HG02973 (cell line): ENCODE data around the gene ARG1.
"Not testable (repeated sequence)": the region's sequence is repeated elsewhere in the genome, so short reads cannot be mapped to it uniquely, and the experiment has no call there.

Experiments
- ATAC-seq: cut with Tn5 transposase; IDR thresholded peaks from one replicate; pipeline ENCODE4 v1.9.1; 2021; ENCODE audit warnings: moderate library complexity; ENCODE audit not compliant: unreplicated experiment

ARG1 gene

GRCh38 chr6:131572686-131573415 is at the start of gene ARG1:
Gene ARG1, plus strand, starts transcription at chr6:131573226. Its CDS starts 57 bp downstream, at chr6:131573283.
- no peak for ATAC-seq

- ATAC-seq: no peak
Measured at GRCh38 chr6:131523988-131524673, 48.9 kb upstream of the ARG1 start.

GRCh38 chr6:131524695-131525336 is 48.2 kb upstream of the ARG1 start:
- ATAC-seq: no peak

DNA sequence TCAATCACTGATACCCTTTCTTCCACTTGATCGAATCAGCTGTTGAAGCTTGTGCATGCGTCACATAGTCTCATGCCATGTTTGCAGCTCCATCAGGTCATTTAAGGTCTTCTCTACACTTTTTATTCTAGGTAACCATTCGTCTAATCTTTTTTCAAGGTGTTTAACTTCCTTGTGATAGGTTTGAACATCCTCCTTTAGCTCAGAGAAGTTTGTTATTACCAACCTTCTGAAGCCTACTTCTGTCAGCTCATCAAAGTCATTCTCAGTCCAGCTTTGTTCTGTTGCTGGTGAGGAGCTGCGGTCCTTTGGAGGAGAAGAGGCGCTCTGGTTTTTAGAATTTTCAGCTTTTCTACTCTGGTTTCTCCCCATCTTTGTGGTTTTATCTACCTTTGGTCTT is 42.1 kb upstream of the ARG1 start:
- ATAC-seq: not testable (repeated sequence)

DNA sequence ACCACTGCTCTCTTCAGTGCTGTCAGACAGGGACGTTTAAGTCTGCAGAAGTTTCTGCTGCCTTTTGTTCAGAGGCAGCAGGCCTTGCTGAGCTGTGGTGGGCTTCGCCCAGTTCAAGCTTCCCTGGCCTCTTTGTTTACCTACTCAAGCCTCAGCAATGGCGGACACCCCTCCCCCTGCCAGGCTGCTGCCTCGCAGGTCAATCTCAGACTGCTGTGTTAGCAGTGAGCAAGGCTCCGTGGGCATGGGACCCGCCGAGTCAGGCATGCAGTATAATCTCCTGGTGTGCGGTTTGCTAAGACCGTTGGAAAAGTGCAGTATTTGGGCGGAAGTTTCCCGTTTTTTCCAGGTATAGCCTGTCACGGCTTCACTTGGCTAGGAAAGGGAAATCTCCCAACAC is 41.3 kb upstream of the ARG1 start:
- ATAC-seq: not testable (repeated sequence)

DNA sequence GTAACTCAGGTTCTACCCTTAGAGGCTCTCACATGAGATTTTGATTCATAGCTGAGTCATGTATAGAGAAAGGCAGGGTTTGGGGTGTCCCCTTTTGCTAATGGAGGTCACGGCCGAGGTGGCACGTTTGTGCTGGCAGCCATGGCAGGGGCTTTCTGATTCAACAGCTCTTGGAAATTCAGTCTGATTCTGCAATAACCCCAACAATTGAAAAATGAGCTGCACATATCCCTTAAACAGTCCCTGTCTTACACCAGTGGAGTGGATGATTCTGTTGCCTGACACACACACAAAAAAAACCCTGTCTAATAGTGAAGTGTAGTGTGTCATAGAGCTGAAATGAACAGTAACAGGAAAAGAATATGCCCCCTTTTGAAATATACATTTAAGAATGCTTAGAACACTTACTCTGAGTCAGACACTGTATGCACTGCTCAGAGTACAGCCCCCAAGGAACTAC is 40.4 kb upstream of the ARG1 start:
- peak; percentile 81 for ATAC-seq

- not testable (repeated sequence) for ATAC-seq
Measured at GRCh38 chr6:131538615-131539014, 34.4 kb upstream of the ARG1 start.

DNA sequence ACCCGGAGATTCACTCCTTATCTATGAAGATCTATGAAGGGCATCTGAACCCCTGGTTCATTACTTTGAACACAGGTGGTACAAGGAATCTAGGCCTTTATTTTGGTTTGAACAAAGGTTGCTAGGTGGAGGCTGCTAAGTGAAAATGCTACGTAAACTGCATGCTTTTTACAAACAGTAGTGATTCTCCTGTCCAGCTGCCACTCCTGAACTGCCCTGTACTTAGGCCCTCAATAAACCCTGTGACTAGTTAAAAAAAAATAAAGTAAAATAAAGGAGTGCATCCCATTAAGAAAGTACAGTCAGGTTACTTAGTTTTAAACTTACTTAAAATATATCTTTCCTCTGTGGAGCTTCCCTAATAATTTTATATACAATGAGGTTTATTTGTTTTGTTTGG is 27.7 kb upstream of the ARG1 start:
- no peak for ATAC-seq

- no peak for ATAC-seq
Measured at GRCh38 chr6:131547488-131547887, 25.5 kb upstream of the ARG1 start.

DNA sequence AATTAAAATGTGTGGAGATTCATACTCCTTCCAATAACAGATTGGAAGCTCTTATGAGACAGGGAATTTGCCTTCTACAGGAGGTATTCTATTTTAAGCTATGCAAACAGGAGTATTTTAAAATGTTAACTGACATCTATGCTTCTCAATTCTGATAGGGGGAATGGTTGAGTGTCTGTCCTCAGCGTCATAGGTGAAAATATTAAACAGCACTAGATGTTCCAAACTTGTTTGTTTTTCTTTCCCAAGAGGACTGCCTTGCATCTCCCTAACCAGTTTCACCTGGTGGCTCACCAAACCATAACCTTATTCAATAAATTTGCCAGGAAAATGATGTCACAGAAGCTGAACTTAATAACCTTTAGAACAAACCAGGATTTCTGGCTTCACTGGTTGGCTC is 24.6 kb upstream of the ARG1 start:
- no peak for ATAC-seq

- no peak for ATAC-seq
Measured at GRCh38 chr6:131549811-131550210, 23.2 kb upstream of the ARG1 start.

DNA sequence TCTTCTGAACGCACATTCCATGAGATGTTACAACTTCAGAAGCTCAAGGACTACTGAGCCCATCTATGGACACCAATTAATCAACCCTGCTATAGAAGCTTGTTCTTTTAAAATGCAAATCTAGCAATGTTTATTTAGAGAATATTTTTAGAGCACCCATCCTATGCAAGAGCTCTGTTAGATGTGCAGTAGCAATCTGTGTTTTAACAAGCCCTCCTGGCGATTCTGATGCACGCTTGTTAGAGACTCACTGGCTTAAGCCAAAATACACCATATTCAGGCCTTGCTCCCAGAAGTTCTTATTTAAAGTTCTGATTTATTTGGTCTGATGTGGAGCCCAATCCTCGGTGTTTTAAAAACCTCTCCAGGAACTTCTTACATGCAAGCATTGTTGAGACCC is 21.1 kb upstream of the ARG1 start:
- no peak for ATAC-seq

DNA sequence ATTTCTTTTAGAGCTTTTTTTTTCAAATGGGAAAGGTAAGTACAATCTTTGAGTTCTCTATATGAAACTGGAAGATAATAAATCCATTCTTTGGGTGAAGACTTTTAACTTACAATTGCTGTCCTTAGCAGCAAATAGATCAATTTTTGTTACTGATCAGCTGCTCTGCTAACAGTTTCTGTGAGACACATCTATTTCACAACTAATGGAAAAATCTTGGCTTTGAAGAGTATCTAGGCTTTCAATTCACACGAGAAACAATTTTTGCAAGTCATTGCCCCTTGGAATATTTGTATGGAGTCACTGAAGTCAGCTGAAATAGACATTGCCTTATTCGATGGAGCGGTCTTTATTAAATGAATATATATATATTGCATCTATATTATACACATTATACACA is 20.5 kb upstream of the ARG1 start:
- ATAC-seq: no peak

DNA sequence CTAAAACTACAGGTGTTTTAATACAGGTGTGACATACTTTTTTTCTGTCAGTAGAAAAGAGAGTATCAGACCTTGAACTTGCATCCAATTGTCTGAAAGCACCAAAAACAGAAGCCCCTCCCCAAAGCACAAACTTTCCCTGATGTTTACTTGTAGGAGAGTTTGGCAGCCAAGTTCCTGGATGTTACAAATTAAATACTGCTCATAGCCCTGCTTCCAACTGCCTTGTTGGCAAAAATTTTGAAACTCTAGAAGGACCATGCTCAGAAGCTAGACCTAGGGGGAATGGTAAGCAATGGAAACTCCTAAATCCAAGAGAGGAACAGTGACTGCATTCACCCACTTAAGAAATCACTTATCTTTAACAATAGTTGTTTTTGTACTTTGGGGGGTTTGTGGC is 17.0 kb upstream of the ARG1 start:
- ATAC-seq: no peak

DNA sequence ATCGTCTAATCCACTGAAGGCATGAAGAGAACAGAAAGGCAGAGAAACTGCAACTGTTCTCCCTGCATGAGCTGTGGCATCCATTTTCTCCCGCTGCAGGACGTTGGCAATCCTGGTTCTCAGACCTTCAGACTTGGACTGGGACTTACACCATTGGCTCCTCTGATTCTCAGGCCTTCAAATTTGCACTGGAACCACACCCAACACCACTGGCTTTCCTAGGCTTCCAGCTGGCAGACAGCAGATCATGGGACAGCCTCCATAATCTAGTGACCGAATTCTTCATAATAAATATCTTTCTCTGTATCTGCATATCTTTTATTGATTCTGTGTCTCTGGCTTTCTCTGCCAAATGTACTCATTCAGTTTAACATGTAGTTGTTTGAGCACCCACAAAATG is 14.1 kb upstream of the ARG1 start:
- no peak for ATAC-seq

DNA sequence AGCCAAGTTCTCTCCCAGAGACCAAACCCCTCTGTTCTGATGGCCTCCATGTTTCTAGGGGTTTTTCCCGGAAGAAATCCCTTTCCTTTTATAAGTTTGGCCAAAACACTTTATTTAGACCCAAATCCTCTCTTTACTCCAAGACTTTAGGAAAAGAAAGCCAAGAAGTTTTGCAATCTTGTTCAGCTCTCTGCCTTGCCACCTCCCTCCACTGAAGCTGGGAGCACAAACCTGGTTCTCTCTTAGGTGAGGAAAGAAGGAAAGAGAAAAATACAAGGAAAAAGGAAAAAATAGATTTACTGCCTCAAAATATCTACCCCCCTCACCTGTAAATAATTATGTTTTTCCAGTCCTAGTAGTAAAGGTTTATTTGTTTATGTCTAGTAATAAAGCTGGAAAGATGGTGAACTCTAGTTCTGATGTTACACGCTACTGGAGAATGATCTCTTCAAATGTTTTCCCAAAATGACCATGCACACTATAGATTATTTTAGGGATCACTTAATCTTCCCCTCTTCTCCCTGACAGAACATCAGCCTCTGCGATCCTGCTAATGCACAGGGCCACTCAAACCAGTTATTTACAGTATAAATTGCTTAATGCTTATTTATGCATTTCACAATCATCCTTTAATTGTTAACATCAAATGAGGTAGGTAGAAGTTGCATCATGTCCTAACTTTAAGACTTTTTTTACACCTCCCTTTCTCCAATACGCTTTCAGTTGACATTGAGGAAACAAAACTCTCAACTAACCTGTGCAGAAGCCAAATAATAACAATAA is 10.9 kb upstream of the ARG1 start:
- ATAC-seq: no peak

DNA sequence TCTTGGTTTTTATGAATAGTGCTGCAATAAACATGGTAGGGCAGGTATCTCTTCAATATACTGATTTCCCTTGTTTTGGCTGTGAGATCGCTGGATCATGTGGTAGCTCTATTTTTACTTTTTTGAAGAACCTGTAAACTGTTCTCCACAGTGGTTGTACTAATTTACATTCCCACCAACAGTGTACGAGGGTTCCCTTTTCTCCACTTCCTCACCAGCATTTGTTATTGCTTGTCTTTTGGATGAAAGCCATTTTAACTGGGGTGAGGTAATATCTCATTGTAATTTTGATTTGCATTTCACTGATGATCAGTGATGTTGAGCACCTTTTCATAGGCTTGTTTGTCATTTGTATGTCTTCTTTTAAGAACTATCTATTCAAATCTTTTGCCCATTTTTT is 8.0 kb upstream of the ARG1 start:
- no peak for ATAC-seq

DNA sequence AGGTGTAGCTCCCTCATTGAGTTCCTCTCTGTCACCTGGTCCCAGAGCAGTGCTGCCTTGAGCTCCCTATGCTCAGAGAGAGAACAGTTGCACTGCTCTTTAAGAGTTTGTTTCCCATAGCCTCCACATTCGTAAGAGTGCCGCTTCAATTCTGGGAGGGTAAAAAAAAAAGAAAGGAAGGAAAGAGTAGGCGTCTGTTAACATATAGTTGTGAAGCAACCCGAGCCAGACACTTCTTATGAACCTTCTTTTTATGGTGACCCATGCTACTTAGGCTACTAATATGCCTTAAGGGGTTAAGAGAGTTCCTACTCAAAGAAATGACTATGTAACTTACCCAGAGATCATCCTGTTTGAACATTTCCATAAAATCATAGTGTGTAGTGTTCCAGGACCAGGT is 4.3 kb upstream of the ARG1 start:
- ATAC-seq: no peak

DNA sequence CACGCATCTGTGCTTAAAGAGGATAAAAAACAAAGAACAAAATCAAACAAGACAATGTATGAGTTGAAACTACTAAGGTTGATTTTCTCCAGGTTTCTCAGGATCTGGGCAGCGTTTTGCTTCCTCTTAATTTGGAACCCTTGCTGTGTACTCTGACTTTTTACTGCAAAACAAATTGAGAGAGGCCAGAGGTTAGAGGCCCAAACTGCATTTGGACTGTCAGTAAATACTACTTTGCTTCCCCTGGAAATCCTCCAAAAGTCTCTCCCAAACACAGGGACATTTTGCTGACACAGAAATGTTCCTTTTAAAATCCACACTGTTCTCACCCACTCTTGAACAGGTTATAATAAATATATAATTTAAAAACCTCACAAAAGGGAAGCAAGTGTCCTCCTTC is 1.1 kb downstream of the ARG1 start:
- no peak for ATAC-seq

GRCh38 chr6:131574686-131575085 is 1.7 kb downstream of the ARG1 start:
- no peak for ATAC-seq

GRCh38 chr6:131575834-131576478 is 2.9 kb downstream of the ARG1 start:
- ATAC-seq: no peak
